ENCODE results near the gene NR2C2. TPM values are rescaled to one million over a fixed set of nuclear protein-coding genes. Genes with fewer than 3 reads are reported as not detected.
A peak's percentile ranks its signal among the peaks of the same experiment; 100 is the strongest.

The NR2C2 gene
- total and polyA plus RNA-seq, 9 of the 15 experiments (the other 6 are each of a cell fraction or from before 2014, with no cell fraction given), result 6.1 to 33.0 (median 14.6) TPM

GRCh38 chr3:15064835-15065549, 117.6 kb downstream of the NR2C2 start, which contains the start of gene MRPS25 (continued):
- TF ChIP-seq POLR2H (tag; IDR thresholded peaks at IDR 0.05; ENCODE audit: low read depth) (peak; percentile 86), ZNF592 (IDR thresholded peaks at IDR 0.05) (peak; percentile 84), POLR2AphosphoS5 (IDR thresholded peaks at IDR 0.05; ENCODE audit: control insufficient read depth, insufficient read depth, low read depth, low read length) (peak; percentile 98), HMGXB4 (CRISPR knock-in tag; IDR thresholded peaks at IDR 0.05) (peak; percentile 91), ZNF12 (CRISPR knock-in tag; IDR thresholded peaks at IDR 0.05) (peak; percentile 76; the same call in 1 of the 2 replicates), PML (IDR thresholded peaks at IDR 0.05; ENCODE audit: low read length) (peak; percentile 92), CEBPG (CRISPR knock-in tag; IDR thresholded peaks at IDR 0.05) (peak; percentile 75), CEBPG (tag; conservative IDR thresholded peaks at IDR 0.05 in 1 of 2, IDR thresholded peaks at IDR 0.05 in 1 of 2) (peak in 1 of 2 experiments; percentile 31; a peak in 1 of 4 replicates), FOS (IDR thresholded peaks at IDR 0.05; ENCODE audit: extremely low read depth, insufficient read length) (no peak), TBP (optimal IDR thresholded peaks at IDR 0.05; ENCODE audit: low read depth, low read length) (peak; percentile 90), CTCF (IDR thresholded peaks at IDR 0.05 in 2 of 3, conservative IDR thresholded peaks at IDR 0.05 in 1 of 3; ENCODE audit: insufficient read depth in 2 of 3, low read depth in 1 of 3, low read length in 3 of 3) (0 out of 6 replicates have a peak, but pooled peaks of 2 of the 3 experiments have one; percentile 1 to 12), PTBP1 (IDR thresholded peaks at IDR 0.05; ENCODE audit: low read depth, low read length) (0 out of 2 replicates have a peak, but pooled peaks have one; percentile 56), RBM17 (IDR thresholded peaks at IDR 0.05; ENCODE audit: borderline replicate concordance, low read depth, low read length) (no peak), SPI1 (IDR thresholded peaks at IDR 0.05; ENCODE audit: borderline replicate concordance, low read depth, low read length) (0 out of 2 replicates have a peak, but pooled peaks have one; percentile 33), PHF8 (IDR thresholded peaks at IDR 0.05; ENCODE audit: borderline replicate concordance, low read length) (peak; percentile 99), GTF2B (IDR thresholded peaks at IDR 0.05; ENCODE audit: extremely low read depth, insufficient read length) (no peak), PHB2 (IDR thresholded peaks at IDR 0.05; ENCODE audit: low read depth) (no peak), ZNF121 (CRISPR knock-in tag; conservative IDR thresholded peaks at IDR 0.05) (no peak)
